HG02943 (cell line): ENCODE measurements around the gene RAPSN.

Experiments
- ATAC-seq: cut with Tn5 transposase; IDR thresholded peaks from one replicate; pipeline ENCODE4 v1.9.1; 2021; ENCODE audit warnings: mild to moderate bottlenecking, low read depth, moderate library complexity; ENCODE audit not compliant: unreplicated experiment

RAPSN gene

DNA sequence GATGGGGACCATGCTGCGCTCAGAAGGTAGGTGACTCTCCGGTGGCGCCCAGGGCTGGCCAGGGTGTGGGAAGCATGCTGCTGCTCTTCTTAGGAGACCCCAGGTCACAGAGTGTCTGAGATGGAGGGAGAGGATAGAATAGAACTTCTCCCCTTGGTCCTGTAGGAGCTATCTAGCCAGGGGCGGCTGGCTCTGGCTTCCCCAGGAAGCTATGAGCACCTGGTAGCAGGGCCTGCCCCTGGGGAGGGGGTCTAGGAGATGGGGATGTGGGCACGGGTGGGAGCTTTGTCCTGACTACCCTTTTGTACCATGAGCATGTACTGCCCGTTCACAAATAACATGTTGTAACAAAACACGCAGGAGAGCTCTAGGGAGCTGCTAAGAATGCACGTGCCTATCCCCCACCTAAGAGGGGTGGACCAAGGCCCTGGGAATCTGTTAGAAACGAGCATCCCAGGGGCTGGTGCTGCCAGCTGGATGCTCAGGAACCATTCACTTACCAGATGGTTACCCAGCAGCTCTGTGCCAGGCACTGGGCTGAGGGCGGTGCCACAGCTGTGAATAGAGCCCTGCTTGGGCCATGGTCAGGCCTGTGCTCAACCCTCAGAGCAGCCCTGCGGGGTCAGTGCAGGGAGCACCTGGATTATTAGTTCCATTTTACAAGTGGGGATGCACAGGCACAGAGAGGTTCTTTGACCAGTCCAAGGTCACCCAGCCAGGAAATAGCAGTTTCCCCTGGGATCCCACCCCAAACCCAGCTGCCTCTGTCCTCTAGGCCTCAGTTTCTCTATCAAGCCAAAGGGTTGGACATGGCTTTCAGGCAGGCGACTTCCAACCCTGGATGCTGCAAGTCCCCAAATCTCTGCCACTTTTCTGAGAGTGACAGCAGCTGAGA is 38.3 kb downstream of the RAPSN start:
- no peak for ATAC-seq

DNA sequence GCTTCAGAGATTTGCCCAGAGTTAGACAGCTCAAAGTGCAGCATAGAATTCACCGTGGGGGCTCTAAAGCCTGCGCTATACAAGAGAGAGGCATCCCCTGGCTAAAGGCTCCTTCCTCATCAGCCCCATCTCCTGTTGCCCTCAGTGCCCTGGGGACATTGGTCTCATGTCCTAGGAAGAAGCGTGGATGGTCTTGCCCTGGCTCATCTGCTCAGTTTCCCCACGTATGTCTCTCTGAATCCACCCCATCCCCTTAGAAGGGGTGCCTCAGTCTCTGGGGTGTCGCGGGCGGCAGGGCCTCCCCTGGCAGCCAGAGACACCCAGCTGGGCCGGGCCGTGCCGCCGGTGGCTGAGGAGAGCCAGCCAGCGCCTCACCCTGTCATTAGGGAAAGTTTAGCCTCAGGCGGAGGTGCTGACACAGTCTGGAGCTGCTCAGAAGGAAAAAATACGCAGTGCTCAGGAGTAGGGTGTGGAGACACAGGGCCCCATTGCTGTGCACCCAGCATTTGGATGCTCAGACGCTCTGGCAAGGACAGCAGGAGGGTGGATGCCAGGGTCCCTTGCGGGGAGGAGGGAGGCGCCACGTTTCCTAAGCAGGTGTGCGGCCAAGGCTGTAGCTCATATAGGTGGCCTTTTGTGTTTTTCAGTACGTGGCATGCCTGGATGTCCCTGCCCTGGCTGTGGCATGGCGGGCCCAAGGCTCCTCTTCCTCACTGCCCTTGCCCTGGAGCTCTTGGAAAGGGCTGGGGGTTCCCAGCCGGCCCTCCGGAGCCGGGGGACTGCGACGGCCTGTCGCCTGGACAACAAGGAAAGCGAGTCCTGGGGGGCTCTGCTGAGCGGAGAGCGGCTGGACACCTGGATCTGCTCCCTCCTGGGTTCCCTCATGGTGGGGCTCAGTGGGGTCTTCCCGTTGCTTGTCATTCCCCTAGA is 39.2 kb downstream of the RAPSN start:
- no peak for ATAC-seq

DNA sequence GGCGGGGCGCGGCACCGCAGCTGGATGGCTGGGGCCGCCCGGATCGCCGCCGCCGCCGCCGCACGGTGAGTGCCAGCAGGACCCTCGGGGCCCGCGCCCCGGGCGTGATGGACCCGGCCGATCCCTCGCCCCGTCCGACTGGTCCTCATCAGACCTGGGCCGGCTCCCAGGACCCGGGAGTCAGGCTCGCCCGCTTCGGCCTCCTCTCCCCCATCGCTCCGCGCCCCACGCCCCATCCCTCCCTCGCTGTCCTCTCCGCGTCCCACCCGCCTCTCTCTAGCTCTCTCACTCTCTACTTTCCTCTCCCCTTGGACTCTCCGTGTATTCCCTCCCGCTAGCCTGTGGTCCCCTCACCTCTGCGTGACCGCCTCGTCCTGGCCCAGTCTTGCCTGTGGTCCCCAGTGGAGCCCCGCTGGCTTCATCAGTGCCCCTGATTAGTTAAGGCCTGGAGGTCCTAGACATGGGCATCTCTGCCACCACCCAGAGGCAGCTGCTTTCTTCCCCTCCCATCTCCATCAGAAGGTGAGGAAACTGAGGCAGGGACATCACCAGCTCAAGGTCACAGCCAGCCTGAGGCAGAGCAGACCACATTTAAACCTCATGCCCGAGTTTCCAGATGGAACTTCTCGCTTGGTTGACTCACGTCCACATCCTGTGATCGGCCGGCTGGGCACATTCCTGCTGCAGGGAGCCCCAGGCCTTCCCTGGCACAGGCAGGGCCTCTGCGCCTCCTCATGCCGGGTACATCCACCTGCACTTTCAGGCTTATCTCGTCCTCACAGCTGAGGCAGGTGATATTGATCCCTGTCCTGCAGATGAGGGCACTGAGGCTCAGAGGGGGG is 40.1 kb downstream of the RAPSN start:
- no peak for ATAC-seq

DNA sequence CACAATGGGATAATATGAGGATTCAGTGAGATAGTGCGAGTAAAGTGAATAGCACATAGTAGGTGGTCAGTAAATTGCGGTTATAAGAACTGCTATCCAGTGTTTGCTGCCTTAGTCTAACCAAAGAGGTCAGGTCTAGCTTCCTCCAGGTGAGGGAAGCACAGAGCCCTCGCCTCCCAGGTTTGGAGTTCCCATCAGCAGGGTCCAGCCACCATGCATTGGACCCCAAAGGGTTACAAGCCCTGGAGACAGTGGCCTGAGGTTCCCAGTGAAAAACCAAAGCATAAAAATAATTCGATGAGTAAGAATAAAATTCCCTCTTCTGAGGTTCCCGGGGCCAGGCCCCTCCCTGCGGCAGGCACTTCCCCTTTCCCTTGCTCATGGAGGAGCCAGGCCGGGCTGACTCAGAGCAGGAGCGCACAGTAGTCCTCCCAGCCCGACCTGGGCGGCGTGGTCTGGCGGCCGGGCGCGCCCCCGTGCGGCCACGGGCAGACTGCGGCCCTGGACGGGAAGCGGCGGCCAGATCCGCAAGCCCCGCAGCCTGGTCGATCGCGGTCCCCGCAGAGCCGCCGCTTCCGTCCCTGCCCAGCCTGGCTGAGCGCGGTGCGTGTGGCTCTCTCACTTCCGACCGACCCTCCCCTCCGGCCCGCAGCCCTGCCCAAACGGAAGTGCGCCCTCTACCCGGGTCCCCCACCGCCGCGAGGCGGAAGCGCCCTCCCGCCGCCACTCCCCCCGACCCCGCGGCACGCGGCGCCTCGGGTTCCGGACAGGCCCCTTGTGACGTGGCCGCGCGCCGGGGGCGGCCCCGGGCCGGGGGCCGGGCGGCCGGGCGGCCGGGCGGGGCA is 41.0 kb downstream of the RAPSN start, which contains the start of gene SLC39A13:
SLC39A13 (plus strand) TSS at position 845 of the 845 bp plus-strand sequence. CDS start 1,505 bp downstream, outside the sequence.
- peak; percentile 81 for ATAC-seq

DNA sequence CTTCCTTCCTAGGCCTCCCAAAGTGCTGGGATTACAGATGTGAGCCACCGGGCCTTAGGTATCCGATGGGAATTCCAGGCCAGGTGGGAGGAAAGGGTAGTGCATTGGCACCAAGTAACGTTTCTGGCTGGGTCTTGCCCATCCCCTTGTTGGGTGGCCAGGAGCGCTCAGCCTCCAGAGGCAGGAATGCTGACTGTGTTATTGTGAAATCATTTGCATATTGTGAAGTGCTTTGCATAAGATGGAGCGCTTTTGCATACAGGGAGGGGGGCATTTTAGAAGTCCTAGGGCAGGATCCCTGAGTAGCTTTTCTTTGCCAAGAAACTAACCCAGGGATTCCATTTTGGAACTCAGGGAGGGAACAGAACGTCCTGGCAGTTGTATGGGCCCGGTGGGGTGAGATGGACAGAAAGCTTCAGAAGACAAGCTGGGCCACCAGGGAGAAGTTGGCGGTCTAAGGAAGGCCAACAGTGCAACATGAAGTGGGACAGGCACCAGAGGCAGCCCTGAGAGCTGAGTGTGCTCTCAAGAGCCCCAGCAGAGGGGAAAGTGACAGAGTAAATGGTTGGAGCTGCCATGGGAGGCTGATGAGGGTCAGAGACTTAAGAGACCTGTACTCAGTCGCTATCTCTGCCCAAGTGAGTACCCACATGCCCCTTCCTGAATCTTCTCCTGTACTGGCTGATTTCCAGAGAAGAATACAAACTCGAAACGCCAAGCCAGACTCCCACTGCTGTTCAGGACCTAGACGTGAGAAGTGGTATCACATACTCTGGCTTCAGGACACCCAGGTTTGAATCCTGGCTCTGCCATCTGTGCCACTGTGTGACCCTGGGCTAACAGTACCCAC is 41.8 kb downstream of the RAPSN start:
- no peak for ATAC-seq

DNA sequence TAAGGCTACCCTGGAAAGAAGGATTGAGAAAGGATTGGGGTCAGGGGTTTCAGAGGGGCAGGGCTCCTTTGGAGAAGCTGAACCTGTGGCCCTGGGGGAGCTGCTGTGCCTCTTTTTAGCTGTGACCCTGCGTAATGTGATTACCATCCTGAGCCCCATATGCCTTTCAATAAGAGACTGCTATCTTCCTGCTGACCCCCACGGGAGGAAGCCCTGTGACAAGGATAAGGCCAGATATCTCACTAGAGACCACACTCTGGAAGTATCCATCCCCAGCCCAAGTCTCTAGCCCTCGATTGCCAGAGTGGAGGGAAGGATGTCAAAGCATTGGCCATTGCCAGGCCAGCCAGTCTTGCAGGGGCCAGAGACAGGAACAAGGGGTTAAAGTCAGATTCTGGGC is 45.4 kb downstream of the RAPSN start:
- no peak for ATAC-seq

DNA sequence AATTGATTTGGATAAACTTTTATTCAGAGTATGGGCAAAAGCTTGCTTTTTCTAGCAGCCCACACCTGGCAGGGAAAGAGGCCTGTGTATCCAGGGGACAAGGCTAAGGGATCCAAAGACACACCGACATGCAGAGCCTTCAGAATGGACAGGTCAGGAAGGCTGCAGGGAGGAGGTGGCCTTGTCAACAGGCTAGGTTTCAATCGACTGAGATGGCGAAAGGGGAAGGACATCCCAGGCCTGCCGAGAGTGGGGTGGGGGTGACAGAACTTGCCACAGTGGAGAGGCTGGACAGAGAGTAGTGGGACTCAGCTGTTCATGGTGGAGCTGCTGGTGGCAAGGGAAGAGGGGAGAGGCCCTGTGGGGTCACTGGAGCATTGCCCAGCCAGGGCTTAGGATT is 45.8 kb downstream of the RAPSN start:
- ATAC-seq, result no peak

DNA sequence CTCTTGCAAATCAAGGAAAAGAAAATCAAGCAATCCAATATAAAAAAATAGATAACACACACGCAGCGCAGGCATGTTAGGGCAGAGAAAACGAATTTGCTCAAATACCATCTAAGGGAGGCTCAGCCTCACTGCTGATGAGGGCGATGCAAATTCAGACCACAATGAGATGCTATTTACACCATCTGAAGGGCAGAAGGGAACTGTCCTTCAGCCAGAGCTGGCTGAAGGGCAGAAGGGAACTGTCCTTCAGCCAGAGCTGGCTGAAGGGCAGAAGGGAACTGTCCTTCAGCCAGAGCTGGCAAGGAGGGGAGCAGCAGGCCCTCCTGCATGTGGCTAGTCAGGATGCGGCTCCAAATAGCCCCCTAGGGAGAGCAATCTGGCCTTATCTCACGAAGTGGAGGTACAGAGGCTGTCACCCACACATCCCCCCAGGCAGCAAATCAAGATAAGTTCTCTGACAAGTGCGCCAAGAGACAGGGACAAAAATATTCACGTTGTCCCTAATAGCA is 48.1 kb downstream of the RAPSN start:
- ATAC-seq, result peak; percentile 73

DNA sequence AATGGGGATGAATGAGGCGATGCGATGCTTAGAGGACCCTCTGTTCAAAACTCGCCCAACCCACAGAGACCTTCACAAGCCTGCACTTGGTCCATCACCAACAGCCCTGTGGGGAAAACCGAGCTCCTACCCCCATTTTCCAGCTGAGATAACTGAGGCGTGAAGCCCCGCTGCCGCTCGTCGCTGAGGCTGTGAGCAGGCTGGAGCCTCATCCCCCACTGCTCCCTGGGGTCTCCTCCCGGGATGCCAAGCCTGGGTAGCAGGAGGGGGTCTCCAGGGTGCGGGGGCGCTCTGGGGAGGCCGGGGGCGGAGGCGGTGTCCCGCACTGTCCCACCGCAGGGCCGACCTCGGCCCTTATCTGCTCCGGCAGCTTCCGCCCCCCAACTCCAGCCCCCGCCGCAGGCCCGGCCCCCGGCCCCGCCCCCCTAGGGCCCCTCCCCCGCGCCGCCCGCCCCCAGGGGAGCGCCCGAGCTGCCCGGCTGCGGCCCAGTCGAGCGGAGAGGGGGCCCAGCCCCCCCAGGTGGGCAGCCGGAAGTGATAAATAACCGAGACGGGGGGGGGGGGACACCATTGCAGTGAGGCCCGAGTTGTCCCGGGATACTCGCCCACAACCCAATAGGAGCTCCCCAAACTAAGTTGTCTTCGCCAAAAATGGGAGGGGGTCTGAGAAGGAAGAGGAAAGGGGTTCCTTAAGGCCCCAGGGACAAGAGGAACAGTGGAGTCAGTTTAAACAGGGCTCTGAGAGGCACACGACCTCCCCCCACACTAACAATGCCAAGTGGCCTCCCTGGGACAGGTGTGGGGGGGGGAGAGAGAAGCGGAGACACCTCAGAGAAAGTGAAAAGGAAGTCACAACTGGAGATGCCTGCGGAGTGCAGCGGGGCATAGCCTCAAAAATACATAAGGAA is 48.8 kb downstream of the RAPSN start:
- peak; percentile 39 for ATAC-seq

DNA sequence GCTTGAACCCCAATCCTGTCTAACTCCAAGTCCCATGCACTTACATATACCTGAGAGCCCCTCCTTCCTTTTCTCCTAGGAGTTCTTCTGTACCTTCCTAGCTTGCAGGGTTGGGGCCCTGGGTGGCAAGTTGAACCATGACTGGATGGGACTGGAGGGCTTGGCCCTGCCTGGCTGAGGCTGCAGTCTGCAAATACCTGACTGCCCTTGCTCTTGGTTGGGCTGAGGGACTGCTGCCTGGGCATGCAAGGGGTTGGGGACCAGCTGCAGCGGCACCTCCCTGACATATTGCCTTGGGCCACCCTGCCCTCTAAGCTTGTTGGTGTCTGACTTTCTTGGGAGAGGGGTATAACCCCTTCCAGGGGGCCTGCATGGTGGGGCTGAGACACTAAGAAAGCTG is 50.4 kb downstream of the RAPSN start:
- ATAC-seq, result no peak

DNA sequence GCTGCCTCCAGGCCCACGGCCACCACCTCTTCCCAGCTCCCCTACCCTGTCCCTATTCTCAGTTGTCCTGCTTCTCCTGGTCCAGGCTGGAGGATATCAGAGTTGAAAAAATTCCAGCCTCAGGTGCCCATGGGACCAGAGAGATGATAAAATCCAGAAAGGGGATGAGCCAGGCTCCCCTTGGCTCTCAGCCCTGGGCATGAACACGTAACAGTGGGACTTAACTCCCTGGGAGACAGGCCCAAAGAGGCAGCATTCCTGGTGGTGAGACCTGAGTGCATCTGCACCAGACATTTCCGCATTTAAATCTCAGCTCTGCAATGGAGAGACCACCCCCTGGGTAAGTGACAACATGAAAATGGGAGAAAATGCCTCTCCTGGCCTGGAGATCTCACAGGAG is 50.9 kb downstream of the RAPSN start:
- ATAC-seq, result no peak

DNA sequence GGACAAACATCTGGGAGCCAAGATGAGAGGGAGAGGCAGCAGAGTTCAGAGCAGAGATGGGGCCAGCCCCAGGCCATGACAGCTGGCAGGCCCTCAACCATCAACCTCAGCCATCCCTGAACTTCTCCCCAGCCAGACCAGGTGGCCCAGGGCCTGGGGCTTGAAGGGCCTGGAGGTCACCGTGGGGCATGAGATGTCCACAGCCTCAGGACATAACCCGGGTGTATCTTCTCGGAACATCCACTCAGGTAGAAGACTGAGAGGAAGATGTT is 53.0 kb downstream of the RAPSN start:
- no peak for ATAC-seq

DNA sequence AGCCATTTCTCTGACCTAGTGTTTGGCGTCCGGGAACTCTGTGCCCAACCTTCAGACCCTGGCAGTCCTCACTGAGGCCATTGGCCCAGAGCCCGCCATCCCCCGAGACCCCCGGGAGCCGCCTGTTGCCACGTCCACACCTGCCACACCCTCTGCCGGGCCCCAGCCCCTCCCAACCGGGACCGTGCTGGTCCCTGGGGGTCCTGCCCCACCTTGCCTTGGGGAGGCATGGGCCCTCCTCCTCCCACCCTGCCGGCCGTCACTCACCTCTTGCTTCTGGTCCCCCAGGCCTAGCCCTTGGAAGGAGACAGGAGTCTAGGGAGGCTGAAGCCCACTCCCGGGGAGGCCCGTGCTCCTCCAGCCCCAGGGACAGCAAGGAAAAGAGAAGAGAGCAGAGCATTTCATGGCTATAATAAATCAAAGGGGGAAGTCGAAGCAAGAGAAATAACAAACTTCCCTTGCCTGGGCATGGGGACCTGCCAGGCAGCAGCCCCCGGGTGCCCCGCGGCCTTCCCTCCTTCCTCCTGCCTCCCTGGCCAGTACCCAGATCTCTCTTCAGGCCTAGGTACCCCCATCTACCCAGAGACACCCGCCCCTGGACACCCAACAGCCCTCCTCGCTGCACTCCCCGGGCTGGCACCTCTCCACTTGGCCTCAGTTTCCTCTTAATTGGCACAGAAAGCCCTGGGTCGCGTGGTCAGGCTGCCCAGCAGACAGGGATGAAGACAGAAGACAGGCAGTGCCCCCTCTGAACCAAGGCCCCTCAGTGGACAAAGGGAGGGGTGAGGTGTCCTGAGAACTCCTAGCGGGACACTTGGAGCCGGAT is 53.5 kb downstream of the RAPSN start:
- no peak for ATAC-seq

DNA sequence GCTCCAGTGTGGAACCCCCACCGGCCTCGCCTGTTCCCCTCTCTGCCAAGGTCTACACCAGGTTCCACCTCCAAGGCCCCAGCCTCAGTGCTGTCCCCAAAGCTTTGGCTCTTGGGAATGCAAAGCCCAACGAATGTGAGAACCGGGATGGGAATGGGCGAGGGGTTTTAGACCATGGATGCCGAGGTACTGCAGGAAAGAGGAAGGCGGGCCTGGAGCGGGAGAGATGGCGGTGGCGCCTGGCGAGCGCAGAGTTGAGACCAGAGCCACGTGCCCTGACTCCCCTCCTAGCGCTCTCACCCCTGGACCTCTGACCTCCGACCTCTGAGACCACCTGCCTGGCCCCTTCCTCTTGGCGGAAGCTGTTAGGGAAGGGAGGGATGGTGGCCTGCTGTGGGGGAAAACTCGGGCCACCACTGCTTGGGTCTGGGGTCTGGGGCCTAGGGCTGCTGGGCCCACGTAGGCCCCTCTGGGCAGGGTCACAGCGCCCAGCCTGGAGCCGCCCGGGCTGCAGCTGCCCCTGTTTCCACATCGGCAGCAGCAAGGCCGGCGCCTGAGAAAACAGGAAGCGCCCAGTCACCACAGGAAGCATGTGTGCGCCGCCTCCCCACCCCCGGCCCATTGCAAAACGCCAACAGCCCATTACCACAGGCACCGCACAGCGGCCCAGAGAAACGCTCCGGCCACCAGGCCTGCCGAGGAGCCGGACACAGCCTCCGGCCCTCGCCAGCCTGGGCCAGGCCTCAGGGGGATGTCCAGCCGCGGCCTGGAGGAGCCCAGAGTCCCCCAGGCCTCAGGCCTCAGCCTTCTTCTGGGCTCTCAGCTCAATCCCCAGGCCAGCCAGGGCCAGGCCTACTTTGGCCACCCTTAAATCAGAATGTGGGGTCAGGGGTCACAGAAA is 54.4 kb downstream of the RAPSN start:
- no peak for ATAC-seq

DNA sequence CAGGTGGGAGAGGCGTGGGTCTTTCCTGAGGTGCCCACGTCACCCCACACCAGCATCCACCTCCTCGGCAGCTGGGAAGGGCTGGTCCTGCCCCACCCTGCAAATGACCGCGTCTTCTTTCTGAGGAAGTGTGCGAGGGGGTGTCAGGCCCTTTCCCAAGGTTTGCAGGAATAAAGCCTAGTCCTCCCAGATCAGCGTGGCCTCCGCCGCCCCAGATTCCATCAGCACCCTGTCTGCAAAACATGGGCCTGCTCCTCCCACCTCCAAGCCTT is 55.0 kb downstream of the RAPSN start:
- ATAC-seq, result no peak
